Hematopoietic multipotent progenitor cell (in vitro differentiated cells): Measurements from ENCODE around the gene ARHGAP24. TPM values are rescaled to one million over a fixed set of nuclear protein-coding genes. Genes with fewer than 3 reads are reported as not detected.
"Not testable (repeated sequence)": the region's sequence is repeated elsewhere in the genome, so short reads cannot be mapped to it uniquely, and the experiment has no call there.

Experiments
- DNase-seq, 3 donors: peaks; one replicate each; pipeline ENCODE4 v3.0.0-alpha.2; 2011 to 2015; ENCODE audit warnings: low read depth in 2 of 3, low spot score in 2 of 3
- total RNA-seq: library from RNA; depleted of rRNA; stranded (reverse); fragments of >200 nt; gene quantifications from one replicate; pipeline ENCODE4 v1.2.3, GENCODE V29; 2012

Gene ARHGAP24
- total RNA-seq, 1 donor = 0.27 TPM

- DNase-seq = no peak
Measured at GRCh38 chr4:85938062-85938461, 463.1 kb downstream of the ARHGAP24 start.

- DNase-seq = no peak
Measured at GRCh38 chr4:85938902-85939301, 464.0 kb downstream of the ARHGAP24 start.

GRCh38 chr4:85939595-85939994, 464.6 kb downstream of the ARHGAP24 start:
- no peak for DNase-seq

GRCh38 chr4:85940151-85940550, 465.2 kb downstream of the ARHGAP24 start:
- no peak for DNase-seq

GRCh38 chr4:85942107-85942506, 467.2 kb downstream of the ARHGAP24 start:
- no peak for DNase-seq

- DNase-seq = no peak
Measured at GRCh38 chr4:85946821-85947220, 471.9 kb downstream of the ARHGAP24 start.

DNA sequence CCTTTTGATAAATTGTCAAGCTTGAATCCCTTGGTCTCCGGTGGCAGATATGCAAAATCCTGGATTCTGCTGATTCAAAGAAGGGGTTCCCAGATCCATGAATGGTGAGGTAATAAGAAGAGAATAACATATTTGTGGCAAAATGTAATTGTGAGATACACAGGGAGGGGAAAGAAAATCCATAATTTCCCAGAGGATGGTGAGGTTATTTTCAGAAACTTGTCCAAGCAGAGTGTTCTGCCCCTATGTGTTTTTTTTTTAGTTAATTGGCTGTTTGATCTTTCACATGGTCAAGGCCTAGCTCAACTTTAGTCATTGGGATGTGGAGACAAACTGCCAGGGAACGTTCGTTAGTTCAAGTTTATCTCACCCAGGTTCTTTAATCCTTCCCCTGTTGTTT, 476.1 kb downstream of the ARHGAP24 start:
- DNase-seq = no peak

GRCh38 chr4:85952528-85952927, 477.6 kb downstream of the ARHGAP24 start:
- no peak for DNase-seq

- no peak for DNase-seq
Measured at GRCh38 chr4:85952972-85953650, 478.2 kb downstream of the ARHGAP24 start.

DNA sequence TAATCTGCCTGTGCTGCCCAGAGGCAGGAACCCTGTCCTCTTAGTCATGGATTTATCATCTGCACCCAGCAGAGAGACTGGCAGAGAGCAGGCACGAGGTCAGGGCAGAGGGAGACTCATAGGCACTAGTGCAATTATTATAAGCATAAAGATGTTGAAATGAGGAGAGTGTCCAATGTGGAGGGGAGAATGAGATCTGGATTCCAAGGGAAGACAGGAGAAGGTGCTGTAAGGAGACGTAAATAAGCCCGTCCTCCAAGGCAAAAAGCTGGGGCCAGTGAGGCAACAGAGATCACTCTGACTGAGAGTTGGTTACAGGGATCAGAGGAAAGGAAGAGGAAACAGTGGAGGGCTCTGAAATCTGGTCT, 478.7 kb downstream of the ARHGAP24 start:
- DNase-seq = no peak

DNA sequence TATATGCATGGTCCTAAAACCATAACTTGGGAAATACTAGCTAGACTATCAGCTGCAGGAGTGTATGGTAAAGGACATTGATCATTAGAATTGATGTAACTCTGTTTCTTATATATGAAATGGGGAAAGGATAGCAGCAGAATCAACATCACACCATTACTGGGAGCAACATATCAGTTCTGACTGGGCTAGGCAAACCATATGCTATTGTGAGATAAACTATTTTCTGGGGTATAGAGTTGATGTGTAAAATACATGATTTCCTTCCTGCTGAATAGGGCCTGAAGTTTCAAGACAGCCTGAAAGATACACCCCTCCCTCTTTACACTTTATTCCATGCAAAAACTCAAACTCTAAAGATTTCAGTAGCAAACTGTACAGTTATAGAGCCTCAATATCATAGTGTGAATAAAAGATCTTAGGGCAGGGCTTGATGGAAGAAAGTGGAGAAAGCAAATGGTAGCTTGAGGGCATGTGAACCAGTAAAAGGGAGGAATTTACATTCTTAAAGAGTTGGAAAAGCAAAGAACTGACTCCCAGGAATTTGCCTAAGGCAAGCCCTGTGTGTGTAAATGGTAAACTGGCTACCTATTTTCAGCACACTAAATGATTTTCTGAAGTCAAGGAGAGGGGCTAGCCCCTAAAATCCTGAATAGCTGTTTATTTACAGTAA, 480.8 kb downstream of the ARHGAP24 start:
- DNase-seq = no peak

DNA sequence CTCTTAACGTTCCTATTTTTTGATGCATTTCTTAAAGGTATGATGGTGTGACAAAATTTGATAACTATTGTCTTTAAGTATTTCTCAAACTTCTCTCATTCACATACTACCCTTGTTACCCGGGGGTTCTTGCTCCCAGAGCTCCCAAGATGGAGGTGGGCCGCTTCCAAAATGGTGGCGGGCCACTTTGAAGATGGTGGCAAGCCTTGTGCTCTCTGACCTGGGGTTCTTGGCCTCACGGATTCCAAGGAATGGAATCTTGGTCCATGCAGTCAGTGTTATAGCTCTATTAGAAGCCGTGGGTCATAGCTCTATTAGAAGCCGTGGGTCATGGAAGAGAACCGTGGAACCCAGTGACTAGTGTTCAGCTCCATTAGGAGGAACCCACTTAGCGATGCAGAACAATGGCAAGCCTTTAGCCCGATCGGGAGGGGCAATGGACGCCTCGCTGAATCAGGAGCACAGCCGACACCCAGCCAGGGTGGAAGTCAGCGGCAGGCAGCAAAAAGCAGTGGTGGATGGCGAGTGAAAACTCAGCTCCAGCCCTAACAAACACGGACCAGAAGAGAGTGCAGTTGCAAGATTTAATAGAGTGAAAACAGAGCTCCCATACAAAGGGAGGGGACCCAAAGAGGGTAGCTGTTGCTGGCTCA, 481.5 kb downstream of the ARHGAP24 start:
- no peak for DNase-seq

DNA sequence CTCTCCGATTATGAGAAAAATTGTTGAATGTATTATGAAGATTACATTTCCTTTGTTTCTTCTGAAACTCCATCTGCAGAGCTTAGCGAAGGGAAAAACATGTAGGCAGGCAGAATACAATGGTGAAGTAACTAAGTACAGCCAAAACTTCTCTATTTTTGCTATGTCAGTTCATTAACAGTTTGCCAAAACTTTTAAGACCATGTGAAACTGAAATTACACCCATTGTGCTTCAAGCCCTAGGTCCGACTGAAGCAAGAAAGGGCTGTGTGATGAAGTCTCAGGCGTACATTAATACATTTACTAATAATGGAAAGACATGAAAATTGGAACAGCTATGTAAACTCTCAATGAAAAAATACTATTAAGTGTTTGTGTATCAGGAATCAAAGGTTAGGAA, 486.9 kb downstream of the ARHGAP24 start:
- DNase-seq = no peak

- DNase-seq = no peak
Measured at GRCh38 chr4:85963231-85963630, 488.3 kb downstream of the ARHGAP24 start.

DNA sequence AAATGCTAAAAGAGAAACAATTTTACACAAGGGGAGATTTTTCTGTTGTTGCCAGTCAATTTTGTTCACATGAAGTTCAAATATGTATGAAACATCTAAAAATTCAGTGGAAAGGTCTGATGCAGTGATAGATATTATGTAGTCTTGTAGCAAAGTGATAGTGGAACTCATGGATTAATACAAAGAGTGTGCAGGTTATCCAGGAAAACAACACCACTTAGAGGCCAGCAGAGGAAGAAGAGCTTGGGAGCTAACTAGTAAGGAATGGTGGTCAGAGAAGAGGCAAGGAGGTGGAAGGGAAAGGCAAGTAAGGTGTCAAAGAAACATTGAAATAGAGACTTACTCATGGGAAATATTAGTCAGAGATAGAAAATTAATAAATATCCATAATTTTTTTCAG, 489.3 kb downstream of the ARHGAP24 start:
- no peak for DNase-seq

GRCh38 chr4:85965017-85965416, 490.1 kb downstream of the ARHGAP24 start:
- not testable (repeated sequence) for DNase-seq

- DNase-seq = no peak
Measured at GRCh38 chr4:85965529-85965928, 490.6 kb downstream of the ARHGAP24 start.

- DNase-seq = no peak
Measured at GRCh38 chr4:85966373-85966772, 491.4 kb downstream of the ARHGAP24 start.

GRCh38 chr4:85967872-85968271, 492.9 kb downstream of the ARHGAP24 start:
- no peak for DNase-seq

- DNase-seq = peak in 2 of 3 donors; percentile 23 to 71
Measured at GRCh38 chr4:85968945-85969819, 494.2 kb downstream of the ARHGAP24 start.

GRCh38 chr4:85970535-85970934, 495.6 kb downstream of the ARHGAP24 start:
- no peak for DNase-seq
